Activated CD8-positive, alpha-beta T cell treated with anti-CD3 and anti-CD28 coated beads for 36 hours (primary cell): Measurements from ENCODE around the gene C19orf73. TPM values are rescaled to one million over a fixed set of nuclear protein-coding genes. Genes with fewer than 3 reads are reported as not detected.
"Not testable (repeated sequence)": the region's sequence is repeated elsewhere in the genome, so short reads cannot be mapped to it uniquely, and the experiment has no call there.

ENCODE experiments used
- ATAC-seq: fragments of 200-7000 bp; cut with Tn5 transposase; one replicate; pipeline ENCODE4 v1.10.0; 2021; ENCODE audit warnings: mild to moderate bottlenecking, moderate library complexity
- CTCF ChIA-PET: fragments of 350-600 bp; sonication (Branson Sonifier 250); formaldehyde crosslinking; loops from one replicate; lab custom pipeline; 2021; ENCODE audit warnings: antibody characterized with exemption; lab: Charles Lee
- POLR2A ChIA-PET: fragments of 350-600 bp; sonication (Branson Sonifier 250); formaldehyde crosslinking; loops from one replicate; lab custom pipeline; 2021; ENCODE audit warnings: antibody characterized with exemption; lab: Charles Lee
- DNase-seq: peaks from one replicate; pipeline ENCODE4 v3.0.0-alpha.2; 2020
- H3K27ac Mint-ChIP-seq: one replicate; pipeline ENCODE4 v1.8.0; 2021; ENCODE audit warnings: mild to moderate bottlenecking, mixed read lengths
- H3K27me3 Mint-ChIP-seq: one replicate; pipeline ENCODE4 v1.8.0; 2021; ENCODE audit warnings: mixed read lengths
- H3K36me3 Mint-ChIP-seq: one replicate; pipeline ENCODE4 v1.8.0; 2021; ENCODE audit warnings: low read depth, mixed read lengths
- H3K4me1 Mint-ChIP-seq: one replicate; pipeline ENCODE4 v1.8.0; 2021; ENCODE audit warnings: low read depth, mixed read lengths
- H3K4me3 Mint-ChIP-seq: one replicate; pipeline ENCODE4 v1.8.0; 2021; ENCODE audit warnings: mild to moderate bottlenecking, moderate library complexity, mixed read lengths
- H3K9me3 Mint-ChIP-seq: one replicate; pipeline ENCODE4 v1.8.0; 2021; ENCODE audit warnings: mixed read lengths
- CTCF ChIP-seq: fragments of 200-600 bp; IDR thresholded peaks from one replicate; pipeline ENCODE4 v1.8.0; 2022; ENCODE audit warnings: antibody characterized with exemption, mild to moderate bottlenecking
- intact Hi-C: fragments of 100-400 bp; cut with micrococcal nuclease; formaldehyde crosslinking; loops from one replicate; pipeline ENCODE4 v1.10.0; 2022
- total RNA-seq, 2 experiments: library from RNA; stranded (reverse); gene quantifications; one replicate each; pipeline ENCODE4 v1.2.3, GENCODE V29; 2021

The C19orf73 gene
- total RNA-seq, 2 experiments from 2014 or later, result 1.5 to 2.0 TPM

- ATAC-seq (no peak), DNase-seq (no peak)
- H3K27ac Mint-ChIP-seq, result no peak overlapping the region
- ChIA-PET POLR2A (interaction anchor here (1.5 kb wide), 1 partner anchor 10 kb away, joined by 6 read pairs; no protein-coding TSS in a partner anchor), CTCF (interaction anchor here (2.1 to 7.0 kb wide), 5 partner anchors 15 to 69 kb away, joined by 5 to 35 read pairs (median 16); partner anchors contain the start of gene LIN7B)
- H3K9me3 Mint-ChIP-seq, result no peaks in the 10 kb centered on the region
- H3K4me3 Mint-ChIP-seq, result no peak overlapping the region
- no peak for TF ChIP-seq CTCF
- H3K4me1 Mint-ChIP-seq, result peaks cover 17% of the 10 kb centered on the region
- peaks cover 4% of the 10 kb centered on the region for H3K27me3 Mint-ChIP-seq
- intact Hi-C loops, result no loop called here
- H3K36me3 Mint-ChIP-seq, result peaks cover 1% of the 10 kb centered on the region
Observed at GRCh38 chr19:49130325-49130724, 11.4 kb upstream of the C19orf73 start.

DNA sequence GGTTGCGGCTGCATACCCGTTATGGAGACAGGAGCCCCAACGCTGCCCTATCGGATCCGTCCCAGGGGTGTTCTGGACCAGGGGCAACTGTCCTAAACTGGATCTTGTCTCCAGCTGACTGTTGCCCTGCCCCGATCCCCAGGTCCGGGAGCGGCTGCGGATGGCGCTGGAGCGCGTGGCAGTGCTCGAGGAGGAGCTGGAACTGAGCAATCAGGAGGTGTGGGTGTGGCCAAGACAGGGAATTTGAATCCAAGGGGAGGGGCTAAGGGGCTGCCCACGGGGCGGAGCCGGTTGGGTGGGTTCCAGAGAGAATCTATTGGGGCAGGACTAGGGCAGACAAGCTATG is 10.3 kb upstream of the C19orf73 start:
- Mint-ChIP-seq H3K27me3 (peaks cover under 1% of the 10 kb centered on the region), H3K27ac (no peak overlapping the region), H3K4me1 (peaks cover 15% of the 10 kb centered on the region), H3K36me3 (peaks cover 1% of the 10 kb centered on the region), H3K4me3 (no peak overlapping the region), H3K9me3 (no peaks in the 10 kb centered on the region)
- TF ChIP-seq CTCF, result no peak
- ChIA-PET CTCF (interaction anchor here (0.6 to 3.7 kb wide), 7 partner anchors 15 to 342 kb away, joined by 3 to 17 read pairs (median 5); partner anchors contain the start of gene LIN7B), POLR2A (interaction anchor here (1.4 to 2.8 kb wide), 4 partner anchors 11 to 24 kb away, joined by 3 to 11 read pairs (median 8); partner anchors contain the start of gene LIN7B)
- no peak for ATAC-seq
- DNase-seq, result no peak
- intact Hi-C loops, result no loop called here

DNA sequence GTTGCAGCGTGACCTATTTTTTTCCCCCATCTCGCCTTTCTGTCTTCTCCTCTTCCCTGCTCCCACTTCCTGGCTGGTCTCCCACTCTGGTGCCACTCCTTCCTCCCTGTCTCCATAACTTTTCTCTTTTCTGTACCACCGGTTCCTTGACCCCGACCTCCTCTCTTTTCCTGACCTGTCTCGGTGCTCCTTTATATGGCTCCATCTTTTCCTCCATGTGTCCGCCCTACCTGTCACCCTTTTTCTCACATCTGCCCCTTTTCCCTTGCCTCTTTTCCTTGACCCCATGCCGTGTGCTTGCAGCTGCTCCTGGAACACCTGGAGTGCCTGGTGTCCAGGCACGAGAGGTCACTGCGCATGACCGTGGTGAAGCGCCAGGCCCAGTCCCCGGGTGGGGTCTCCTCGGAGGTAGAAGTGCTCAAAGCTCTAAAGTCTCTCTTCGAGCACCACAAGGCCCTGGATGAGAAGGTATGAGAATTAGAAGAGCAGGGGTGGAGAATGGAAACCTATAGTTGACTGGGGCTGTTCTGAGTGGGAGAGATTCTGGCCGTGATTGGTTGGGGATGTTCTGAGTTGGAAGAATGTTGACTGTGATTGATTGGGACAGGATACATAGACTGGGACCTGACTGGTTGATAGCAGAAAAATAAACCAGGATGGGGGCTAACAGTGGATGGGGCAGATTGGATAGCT is 9.7 kb upstream of the C19orf73 start:
- DNase-seq (no peak), ATAC-seq (no peak)
- H3K27me3 Mint-ChIP-seq, result no peaks in the 10 kb centered on the region
- POLR2A ChIA-PET, result interaction anchor here (1.0 to 2.8 kb wide), 4 partner anchors 9 to 23 kb away, joined by 3 to 11 read pairs (median 6); partner anchors contain the start of genes LIN7B and PPFIA3
- no peaks in the 10 kb centered on the region for H3K9me3 Mint-ChIP-seq
- H3K27ac Mint-ChIP-seq, result peak overlapping the region; percentile 52
- peaks cover 1% of the 10 kb centered on the region for H3K36me3 Mint-ChIP-seq
- no peak for TF ChIP-seq CTCF
- CTCF ChIA-PET, result interaction anchor here (0.6 to 3.7 kb wide), 7 partner anchors 15 to 341 kb away, joined by 3 to 17 read pairs (median 5); partner anchors contain the start of gene LIN7B
- peaks cover 13% of the 10 kb centered on the region for H3K4me1 Mint-ChIP-seq
- intact Hi-C loops, result no loop called here
- H3K4me3 Mint-ChIP-seq, result peak overlapping the region; percentile 82

DNA sequence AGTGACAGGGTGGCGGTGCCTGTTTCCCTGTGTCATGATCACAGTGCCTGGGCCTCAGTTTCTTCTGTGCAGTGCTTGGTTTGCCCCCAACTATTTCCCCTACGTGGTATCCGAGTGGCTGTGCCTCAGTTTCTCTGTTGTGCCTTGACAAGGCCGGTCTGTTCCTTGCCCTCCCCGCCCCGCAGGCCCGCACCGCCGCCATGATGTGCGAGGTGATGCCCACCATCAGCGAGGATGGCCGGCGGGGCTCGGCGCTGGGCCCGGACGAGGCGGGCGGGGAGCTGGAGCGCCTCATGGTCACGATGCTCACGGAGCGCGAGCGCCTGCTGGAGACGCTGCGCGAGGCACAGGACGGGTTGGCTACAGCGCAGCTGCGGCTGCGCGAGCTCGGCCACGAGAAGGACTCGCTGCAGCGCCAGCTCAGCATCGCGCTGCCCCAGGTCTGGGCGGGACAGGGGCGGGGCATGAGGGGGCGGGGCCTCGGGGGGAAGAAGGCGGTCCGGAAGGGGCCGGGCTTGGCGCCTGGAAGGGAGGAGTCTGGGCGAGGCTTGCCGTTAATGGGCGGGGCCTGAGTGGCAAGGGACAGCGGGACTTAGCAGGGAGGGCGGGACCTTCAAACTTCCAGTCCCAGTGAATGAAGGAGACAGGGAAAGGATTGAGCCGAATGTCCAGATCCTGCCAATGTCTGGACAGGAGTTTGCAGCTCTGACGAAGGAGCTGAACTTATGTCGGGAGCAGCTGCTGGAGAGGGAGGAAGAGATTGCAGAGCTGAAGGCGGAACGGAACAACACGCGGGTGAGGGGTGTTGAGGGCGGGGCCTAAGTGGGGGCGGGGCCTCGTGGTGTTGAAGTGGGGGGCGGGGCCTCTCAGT is 9.0 kb upstream of the C19orf73 start:
- peaks cover 8% of the 10 kb centered on the region for H3K4me1 Mint-ChIP-seq
- ChIA-PET POLR2A (interaction anchor here (0.9 to 2.8 kb wide), 5 partner anchors 8 to 41 kb away, joined by 3 to 11 read pairs (median 4); partner anchors contain the start of genes LIN7B and PPFIA3), CTCF (interaction anchor here (1.0 to 3.7 kb wide), 6 partner anchors 14 to 340 kb away, joined by 3 to 17 read pairs (median 9); partner anchors contain the start of gene LIN7B)
- DNase-seq (peak; percentile 95), ATAC-seq (peak; percentile 98)
- H3K4me3 Mint-ChIP-seq, result peak overlapping the region; percentile 82
- intact Hi-C loops, result no loop called here
- no peaks in the 10 kb centered on the region for H3K27me3 Mint-ChIP-seq
- no peak for TF ChIP-seq CTCF
- no peaks in the 10 kb centered on the region for H3K9me3 Mint-ChIP-seq
- H3K27ac Mint-ChIP-seq, result peak overlapping the region; percentile 87
- peaks cover 1% of the 10 kb centered on the region for H3K36me3 Mint-ChIP-seq

DNA sequence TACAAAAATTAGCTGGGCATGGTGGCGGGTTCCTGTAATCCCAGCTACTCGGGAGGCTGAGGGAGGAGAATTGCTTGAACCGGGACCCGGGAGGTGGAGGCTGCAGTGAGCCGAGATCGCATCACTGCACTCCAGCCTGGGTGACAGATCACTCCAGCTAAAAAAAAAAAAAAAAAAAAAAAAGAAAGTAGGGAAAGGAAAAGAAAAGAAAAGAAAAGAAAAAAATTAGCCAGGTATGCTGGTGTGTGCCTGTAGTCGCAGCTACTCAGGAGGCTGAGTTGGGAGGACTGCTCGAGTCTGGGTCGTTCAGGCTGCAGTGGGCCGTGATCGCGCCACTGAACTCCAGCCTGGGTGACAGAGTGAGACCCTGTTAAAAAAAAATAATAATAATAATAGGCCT is 8.3 kb upstream of the C19orf73 start:
- H3K36me3 Mint-ChIP-seq, H3K9me3 Mint-ChIP-seq, intact Hi-C loops, H3K4me1 Mint-ChIP-seq, DNase-seq, ATAC-seq, H3K27ac Mint-ChIP-seq, H3K27me3 Mint-ChIP-seq: not testable (repeated sequence)
- peak overlapping the region; percentile 82 for H3K4me3 Mint-ChIP-seq
- POLR2A ChIA-PET, result interaction anchor here (0.9 to 2.8 kb wide), 3 partner anchors 9 to 40 kb away, joined by 3 to 11 read pairs (median 9); partner anchors contain the start of gene LIN7B
- CTCF ChIA-PET, result interaction anchor here (1.0 to 3.7 kb wide), 4 partner anchors 13 to 72 kb away, joined by 4 to 17 read pairs (median 15); partner anchors contain the start of gene LIN7B
